GM18507 (cell line): ENCODE data around the gene TSPAN14.

Experiments used
- DNase-seq: peaks from one replicate; pipeline ENCODE4 v3.0.0; 2011; ENCODE audit warnings: low read depth; ENCODE audit not compliant: insufficient read length; ENCODE audit errors: extremely low spot score
- FAIRE-seq: peaks from 2 replicates; lab custom pipeline; 2011; peaks lifted over from hg19 to GRCh38; lab: Jason Lieb, UNC

TSPAN14 gene

GRCh38 chr10:80567292-80567691, 113.2 kb downstream of the TSPAN14 start:
- no peak for FAIRE-seq
- no peak for DNase-seq

- no peak for FAIRE-seq
- DNase-seq, result no peak
Observed at GRCh38 chr10:80569131-80569895, 115.2 kb downstream of the TSPAN14 start.

- FAIRE-seq (no peak), DNase-seq (no peak)
Observed at GRCh38 chr10:80571352-80571751, 117.2 kb downstream of the TSPAN14 start.

- FAIRE-seq (peak; percentile 61), DNase-seq (no peak)
Observed at GRCh38 chr10:80579181-80579763, 125.2 kb downstream of the TSPAN14 start.

DNA sequence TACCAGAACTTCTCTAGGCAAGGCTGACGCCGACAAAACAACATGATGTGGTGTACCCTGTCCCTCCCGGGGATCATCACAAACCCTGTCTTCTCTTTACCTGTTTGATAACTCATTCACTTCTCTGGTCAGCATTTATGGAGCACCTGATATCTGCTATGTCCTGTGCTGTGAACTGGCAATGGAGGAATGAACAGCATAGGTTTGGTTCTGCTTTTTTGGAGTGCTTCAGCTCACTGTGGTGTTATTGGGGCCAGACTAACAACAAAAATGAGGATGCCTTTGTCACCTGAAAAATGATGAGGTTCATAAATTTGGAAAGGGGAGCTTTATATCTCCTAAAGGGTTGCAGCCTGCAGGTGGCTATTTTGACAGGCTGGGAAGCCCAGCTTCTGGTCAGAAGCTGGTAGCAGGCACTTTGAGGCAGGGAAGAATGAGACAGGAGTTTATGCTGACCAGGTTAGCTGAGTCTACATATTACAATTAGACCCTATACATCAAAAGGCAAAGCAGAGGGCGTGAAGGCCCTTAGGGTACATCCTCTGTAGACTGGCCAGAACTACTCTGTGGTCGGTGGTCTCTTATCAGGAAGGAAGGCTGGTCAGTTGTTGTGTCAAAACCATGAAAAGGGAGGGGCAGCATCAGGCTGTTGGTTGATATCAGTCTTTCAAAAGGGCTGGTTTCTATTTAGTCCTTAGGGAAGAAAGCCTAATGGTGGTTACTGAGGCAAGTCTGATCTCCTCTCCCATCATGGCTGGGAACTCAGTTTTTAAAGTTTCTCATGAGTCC, 125.9 kb downstream of the TSPAN14 start:
- no peak for FAIRE-seq
- DNase-seq, result no peak

- no peak for DNase-seq
- no peak for FAIRE-seq
Observed at GRCh38 chr10:80580638-80581468, 126.7 kb downstream of the TSPAN14 start.

DNA sequence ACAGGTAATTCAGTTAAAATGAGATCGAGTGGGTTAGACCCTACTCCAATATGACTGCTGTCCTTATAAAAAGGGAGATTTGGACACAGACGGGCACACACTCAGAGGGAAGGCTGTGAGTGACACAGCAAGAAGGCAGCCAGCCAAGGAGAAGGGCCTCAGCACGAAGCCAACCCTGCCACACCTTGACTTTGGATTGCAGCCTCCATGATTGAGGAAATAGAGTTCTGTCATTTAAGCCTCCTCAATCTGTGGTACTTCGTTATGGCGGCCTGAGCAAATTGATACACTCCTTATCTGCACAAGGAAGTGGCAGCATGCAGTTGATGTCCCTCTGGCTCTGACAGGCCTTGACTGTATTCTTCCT, 127.3 kb downstream of the TSPAN14 start:
- no peak for DNase-seq

DNA sequence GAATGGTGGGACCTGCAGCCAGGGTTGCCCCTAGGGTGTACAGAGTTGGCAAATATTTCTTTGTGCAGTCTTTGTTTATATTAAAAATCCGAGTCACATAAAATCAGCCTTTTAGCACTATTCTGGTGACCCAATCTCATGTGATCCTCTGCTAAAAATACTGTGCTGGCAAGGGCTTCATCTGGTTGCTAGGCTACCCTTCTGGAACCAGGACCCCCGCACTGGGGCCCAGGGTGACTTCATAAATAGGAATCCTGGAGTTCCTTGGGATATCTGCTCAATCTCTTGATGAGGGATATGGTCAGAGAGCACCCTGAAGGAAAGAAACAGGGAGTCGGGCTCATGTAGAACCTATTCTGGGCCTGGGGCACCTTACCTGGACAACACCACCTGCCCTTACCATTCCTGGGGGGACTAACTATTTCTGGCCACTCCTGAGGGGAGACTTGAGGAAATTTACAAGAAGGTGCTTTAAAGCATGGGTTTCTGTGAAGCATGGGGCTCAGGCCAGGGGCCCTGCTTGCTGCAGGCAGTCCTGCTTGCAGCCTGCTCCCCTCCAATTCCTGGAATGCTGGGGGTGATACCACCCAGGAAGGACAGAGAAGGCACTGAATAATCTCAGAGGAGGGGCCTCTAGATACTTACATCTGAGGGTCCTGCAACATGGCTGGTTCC, 128.3 kb downstream of the TSPAN14 start:
- FAIRE-seq (no peak), DNase-seq (no peak)

More for the DNA sequence above, 127.3 kb downstream of the TSPAN14 start:
- no peak for FAIRE-seq
